LHCN-M2 (cell line): ENCODE data around the gene RPL29. TPM values are rescaled to one million over a fixed set of nuclear protein-coding genes. Genes with fewer than 3 reads are reported as not detected.

Experiments
- DNase-seq: peaks from one replicate; pipeline ENCODE4 v3.0.0-alpha.2; 2012; ENCODE audit warnings: low read depth
- total RNA-seq: library from RNA; depleted of rRNA; stranded (reverse); fragments of >200 nt; gene quantifications from 2 replicates; pipeline ENCODE4 v1.2.3, GENCODE V29; 2014

The RPL29 gene
- total RNA-seq, 1 experiment from 2014 or later, result 1,634 TPM

DNA sequence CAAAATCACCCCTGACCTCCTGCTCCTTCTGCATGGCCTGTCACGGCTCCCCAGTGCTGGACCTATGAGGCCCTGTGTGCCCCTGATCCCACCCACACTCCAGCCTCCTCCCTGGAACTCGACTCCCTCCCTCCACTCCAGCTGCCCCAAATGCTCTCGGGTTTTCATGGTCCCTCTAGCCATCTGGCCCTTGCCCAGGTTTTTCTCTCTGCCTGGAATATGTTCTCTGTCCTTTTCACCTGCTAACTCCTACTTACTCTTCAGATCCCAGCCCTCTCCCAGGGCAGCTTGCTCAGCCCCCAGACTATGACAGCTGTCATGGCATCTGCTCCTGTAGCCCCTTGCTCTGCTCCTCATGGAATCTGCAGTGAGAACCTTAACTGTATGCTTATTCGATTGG lies 30.3 kb upstream of the RPL29 start:
- no peak for DNase-seq

DNA sequence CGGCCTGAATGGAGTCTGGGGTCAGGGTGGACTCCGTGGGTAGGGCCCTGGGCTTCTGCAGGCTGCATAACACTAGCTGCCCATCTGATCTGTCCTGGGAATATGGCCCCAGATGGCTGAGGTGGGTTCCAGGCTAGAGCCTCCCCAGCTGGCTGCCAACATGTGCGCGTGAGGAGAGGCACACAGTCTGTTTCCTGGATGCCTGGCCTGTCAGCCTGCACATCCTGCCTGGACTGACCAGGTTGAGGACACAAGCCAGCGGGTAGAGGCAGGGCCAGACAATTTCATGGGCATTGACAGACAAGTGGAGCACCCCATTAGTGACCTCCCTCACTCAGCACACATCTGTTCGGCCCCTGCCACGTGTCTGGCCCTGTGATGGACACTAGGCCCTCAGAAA lies 29.8 kb upstream of the RPL29 start:
- no peak for DNase-seq

DNA sequence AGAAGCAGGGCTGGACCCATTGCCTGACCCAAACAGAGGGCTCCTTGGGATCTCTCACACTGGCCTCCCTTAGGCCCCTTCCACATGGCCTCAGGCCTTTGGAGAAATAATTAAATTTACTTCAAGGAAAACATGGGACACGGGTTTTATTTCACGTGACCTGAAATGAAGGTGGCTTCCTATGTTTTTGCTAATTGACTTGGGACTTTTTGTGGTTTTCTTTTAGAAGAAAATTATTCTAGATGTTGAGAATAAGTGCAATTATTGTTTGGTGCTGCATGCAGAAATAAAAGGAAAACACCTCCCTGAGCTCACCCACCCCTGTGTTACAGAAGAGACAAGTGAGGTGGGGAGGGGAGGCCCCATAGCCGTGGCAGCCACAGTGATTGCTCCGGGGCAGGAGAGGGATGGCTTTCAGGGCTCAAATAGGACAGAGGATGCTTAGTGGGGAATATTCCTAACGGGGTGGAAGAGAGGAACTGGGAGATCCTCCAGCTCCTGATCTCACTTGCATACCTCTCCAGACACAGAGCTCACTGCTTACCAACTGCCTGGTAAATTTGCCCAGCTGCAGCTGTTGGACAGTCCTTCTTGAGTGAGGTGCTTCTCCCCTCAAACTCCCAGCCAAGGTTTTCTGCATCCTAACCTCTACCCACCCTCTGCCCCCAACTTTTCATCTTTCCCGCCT lies 29.2 kb upstream of the RPL29 start:
- no peak for DNase-seq

DNA sequence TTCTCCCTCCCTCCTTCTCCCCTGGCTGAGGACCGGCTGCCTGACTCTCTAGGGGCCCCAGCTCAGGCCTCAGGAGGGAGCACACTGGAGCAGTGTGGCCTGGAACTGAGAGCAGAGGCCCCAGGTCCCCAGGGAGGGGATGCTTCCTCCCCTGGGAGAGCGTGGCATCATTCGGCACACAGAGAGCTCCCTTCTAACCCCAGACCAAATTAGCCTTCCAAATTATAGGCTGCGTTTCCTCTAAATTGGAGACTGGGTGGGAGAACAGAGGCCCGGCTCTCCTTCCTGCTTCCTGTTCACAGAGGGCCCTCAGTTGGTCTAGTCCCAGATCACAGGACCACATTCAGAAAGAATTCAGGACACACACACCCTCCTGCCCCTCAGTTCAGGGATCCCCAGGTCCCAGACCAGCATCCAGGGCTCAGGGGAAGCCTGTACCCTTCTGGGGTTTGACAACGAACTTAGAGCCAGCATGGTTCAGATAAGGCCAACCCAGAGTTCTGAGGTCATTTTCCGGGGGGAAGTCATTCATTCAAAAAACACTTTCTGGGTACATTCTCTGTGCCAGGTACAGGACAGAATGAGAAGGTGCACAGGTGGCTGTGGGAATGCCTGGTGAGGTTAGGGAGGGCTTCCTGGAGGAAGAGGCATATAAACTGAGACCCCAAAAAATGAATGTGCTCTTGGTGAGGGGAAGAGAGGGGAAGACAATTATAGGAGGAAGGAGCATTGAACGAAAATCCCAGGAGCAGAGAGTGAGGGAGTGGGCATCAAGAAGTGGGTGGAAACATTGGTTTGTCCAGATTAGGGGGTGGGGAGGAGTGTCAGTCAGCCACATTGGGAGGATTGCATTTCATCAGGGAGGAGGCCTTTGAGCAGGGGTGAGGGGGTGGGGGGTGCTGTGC lies 28.4 kb upstream of the RPL29 start:
- DNase-seq, result no peak

DNA sequence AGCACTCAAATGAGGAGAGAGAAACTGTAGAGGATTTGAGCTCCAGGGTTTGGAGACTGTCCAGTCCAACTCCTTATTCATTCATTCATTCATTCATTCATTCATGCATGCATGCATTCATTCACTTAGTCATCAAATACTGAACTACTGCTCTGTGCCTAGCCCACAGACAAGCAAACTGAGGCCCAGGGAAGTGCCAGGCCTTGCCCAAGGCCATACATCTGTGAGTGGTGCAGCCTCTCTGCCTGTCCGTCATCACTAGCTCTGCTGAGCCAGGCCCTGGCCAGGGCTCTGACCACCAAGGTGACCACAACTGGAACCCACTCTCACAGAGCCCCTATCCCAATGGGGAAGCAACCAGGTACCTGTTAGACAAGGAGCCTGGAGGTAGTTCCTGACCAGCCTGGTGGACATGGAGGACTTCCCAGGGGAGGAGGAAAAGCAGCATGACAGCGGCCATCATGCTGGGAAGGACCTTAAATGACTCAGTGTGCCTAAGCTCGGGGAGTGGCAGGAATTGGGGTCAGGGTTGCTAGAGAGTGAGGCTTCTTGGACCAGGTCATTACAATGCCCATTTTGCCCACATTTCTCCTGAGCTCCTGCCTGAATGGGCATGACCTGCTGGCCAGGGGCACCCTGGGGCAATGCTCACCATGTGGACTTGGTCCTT lies 27.5 kb upstream of the RPL29 start:
- DNase-seq, result no peak

DNA sequence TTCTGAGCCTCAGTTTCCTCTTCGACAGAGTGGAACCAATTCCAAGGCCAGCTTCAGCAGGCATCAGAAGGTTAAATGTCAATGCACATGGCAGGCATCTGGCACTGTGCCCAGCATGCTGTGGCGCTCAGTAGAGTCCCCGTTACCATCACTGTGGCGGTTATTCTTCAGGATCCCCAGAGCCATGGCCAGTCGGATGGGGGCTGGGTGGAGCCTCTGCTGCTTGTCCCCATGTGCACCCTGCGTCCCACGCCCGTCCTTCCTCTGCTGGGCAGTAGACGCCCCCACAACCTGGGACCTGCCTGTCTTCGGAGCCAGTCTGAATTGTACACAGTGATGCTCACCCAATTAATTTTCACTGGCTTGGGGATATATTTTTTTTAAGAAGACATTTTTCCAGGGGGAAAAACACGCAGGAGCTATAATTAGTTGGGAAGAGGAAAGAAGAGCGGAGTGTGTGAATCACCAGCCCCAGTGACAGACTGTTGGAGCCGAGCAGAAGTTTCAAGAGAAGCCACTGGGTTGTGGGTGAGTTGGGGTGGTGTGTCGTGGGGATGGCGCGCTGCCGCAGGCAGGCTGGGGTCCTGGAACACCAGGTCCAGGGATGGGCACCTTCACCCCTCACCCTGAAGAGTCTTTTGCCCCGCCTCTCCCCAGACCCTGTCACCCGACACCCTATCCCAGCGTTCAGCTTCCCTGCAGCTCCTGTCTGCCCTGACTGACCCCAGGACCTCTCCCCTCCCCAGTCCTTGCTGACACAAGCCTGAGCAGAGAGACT lies 26.8 kb upstream of the RPL29 start:
- peak; percentile 35 for DNase-seq

DNA sequence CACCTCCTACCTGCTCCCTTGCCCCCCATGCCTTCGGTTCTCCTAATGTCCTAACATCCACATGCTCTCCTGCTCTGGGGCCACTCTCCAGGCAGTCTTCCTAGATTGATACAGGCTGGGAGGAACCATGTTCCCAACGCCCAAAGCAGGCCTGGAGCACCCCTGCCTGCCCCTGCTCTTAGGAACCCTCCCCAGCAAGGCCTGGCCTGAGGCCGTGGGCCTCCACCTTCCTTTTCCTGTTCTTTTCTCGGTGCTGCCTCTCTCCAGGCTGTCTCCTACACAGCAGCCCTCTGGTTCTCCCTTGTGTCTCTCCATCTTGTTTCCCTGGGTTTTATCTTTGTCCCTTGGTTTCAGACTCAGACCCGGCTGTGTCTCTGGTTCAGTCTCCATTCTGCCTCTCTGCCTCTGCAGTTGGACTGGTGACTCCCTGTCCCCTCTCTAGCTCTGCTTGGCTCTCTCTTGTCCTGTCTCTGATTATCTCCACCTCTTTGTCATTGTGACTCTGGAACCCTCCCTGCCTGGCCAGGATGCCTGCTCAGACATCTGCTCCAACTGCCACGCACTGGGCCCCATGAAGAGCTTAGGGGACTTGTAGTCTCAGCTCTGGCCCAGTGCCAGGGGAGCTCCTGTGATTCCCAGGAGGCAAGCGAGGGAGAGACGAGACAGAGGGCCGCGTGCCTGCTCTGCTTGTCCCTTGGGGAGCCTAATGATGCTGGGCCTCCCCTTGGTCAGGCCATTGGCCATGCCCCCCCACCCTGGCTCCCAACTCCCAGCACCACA lies 26.0 kb upstream of the RPL29 start:
- DNase-seq, result no peak

DNA sequence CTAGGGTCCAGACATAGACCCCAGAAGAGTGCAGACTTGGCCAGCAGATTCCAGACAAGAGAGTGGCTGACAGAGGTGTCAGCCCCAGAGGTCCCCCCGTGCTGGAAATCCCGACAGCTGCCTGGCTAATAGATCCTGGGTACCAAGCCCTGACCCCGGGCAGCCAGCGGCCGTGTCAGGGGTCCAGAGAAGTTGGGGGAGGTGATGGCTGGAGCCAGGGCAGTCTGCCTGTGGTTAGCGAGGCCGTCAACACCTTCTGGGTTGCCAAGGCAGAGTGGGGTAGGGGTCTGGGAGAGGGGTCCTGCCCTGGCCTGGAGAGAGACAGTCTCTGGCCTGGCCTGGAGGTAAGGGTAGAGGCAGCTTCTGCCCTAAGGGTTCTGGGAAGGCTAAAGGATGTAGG lies 25.1 kb upstream of the RPL29 start:
- no peak for DNase-seq

DNA sequence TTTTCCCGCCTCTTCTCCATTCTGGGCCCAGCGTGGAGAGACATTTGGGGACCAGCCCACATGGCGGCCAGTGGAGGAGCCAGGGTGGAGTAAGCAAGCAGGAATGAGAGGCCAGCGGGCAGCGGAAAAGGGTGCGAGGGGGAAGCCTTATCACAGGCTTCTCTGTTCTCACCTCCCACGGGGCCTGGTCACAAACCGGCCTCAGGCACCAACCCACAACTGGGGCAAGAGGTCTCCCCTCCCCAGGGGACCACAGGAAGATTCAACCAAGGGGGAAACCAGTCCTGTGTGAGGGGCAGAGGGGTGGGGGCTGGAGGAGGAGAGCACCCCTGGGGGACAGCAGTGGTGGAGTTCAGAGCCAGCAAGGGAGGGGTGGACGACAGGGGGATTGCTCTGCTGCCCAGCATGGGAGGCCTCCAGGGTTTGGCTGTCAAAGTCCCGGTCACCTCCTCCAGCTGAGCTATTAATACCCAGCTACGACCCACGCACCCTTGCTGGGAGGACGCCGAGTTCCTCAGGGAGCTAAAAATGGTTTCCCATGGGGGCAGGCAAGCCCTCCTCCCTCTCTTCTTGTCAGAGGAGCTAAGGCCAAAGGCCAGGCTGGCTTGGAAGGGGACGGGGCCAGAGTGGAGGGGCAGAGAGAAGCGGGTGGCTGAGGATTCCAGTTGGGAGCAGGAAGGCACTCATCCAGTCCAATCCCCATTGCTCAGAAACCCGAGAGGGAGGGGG lies 23.8 kb upstream of the RPL29 start:
- no peak for DNase-seq

DNA sequence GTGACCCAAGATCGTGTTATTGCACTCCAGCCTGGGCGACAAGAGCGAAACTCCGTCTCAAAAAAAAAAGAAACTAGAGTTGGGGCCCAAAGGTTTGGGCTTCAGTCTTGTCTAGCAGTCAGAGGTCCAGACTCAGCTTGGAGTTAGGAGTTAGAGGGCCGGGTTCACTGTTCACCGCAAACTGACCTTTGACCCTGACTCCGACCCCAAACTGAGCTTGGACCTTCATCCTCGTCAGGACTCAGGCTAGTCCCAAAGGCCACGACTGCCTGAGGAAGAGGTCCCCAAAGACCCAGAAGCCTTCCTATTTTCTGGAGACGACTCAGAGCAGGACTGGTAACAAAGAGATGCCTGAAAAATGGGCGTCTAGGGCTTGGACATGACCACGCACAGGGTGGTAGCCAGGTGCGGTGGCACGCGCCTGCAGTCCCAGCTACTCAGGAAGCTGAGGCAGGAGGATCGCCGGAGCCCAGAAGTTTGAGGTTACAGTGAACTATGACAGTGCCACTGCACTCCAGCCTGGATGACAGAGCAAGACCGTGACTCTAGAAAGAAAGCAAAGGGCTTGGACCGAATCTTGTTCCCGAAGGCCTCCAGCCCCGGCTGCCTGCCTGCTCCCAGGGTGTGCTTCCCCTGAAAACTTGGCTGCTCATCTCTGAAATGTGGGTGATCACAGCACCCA lies 22.8 kb upstream of the RPL29 start:
- no peak for DNase-seq

DNA sequence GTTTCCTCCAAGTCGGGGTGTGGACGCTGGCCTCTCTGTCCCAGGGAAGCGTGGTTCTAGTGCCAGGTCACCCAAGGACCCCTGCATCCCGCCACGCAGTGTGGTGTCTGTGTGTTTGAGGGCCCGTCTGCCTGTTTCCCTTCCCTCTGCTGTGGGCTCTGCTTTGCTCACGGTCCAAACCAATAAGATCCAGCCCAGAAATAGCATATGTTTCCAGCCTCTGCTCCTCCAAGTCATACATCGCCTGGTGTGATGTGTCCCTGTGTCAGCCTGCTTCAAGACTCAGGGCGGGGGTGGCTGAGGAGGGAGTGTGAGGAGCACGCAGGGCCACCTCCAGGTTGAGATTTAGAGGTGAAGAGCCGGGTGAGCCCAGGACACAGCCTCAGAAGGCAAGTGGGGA lies 21.9 kb upstream of the RPL29 start:
- DNase-seq, result no peak

DNA sequence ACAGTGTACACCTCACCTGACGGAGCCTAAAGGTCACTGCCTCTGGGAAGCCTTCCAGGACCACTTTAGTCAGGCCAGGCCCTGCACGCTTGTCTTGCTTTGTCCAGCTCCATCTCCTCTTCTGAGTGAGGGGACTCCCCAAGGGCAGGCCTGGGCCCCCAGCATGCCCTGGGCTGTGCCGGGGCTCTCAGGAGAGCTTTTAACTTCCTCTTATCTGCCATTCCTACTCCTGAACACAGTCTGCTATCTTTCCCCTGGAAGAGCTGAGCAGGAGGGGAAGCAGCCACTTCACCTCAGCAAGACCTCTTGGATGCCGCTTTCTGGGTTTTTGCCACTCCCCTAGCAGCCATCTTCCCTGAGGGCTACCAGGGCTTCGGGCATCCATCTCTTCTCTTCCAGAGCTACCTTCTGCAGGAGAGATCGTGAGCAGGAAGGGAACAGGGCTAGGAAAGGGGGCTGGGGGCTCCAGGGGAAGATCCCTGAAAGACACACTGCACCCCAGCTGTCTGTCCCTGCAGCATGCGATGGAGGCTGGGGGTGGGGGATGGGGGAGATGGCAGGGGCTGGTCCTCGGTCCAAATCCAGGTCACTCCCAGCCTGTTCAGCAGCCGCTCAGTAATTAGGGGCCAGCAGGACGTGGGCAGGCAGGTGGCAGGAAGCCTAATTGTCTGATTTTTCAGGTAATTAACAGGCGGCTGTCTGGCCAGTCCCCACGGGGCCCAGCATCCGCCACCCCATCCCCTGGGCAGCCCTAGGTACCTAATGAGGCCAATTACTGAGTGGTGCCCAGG lies 19.9 kb upstream of the RPL29 start:
- DNase-seq, result no peak

DNA sequence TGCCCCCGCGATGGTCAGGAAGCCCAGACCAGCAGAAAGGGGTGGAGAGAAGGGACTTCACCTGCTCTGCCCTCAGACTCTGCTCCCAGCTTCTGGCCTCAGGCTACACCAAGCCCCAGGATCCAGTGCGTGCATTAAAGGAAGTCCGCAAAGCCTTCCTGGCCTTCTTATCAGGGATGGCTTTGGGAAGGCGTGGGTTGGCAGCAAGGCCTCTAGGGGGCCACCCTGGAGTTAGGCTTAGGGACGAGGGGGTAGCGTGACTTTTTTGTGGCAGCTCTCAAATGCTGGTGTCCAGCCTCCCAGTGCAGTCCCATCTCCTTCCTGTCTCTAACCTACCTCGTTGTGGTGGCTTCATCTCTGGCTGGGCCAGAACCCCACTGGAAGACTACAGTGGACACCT lies 18.9 kb upstream of the RPL29 start:
- peak; percentile 21 for DNase-seq

DNA sequence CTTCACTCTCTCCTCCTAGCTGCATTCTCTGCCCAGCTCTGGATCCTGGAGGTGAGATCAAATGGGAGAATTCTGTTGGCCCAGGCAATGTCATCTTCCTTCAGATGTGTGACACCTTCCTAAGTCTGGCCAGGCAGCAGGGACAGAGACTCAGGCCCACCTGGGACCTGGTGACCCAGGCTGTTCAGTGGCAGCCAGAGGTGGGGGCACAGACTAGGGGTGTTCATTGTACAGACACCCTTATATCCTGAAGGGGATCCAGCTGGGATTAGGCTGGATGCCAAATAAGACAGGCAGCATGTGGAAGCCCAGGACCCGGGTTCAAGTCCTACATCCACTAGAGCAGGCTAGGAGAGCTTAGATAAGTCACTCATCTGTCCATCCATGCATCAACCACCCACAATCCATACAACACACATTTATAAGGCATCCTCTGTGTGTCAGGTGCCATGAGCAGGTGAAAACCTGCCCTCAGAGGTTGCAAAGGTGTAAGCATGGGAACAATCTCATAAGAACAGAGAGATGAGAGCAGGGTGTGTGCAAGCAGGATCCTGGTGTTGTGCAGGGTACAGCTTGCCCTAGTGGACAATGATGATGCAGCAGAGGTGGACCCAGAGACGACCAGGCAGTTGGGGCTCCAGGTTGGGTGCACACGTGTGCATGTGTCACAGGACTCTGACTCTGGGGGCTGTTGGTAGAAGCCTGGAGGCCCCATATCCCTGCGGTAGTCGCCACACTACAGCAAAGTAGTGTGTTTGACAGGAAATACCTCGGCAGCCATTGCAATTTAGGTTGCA lies 18.3 kb upstream of the RPL29 start:
- no peak for DNase-seq

DNA sequence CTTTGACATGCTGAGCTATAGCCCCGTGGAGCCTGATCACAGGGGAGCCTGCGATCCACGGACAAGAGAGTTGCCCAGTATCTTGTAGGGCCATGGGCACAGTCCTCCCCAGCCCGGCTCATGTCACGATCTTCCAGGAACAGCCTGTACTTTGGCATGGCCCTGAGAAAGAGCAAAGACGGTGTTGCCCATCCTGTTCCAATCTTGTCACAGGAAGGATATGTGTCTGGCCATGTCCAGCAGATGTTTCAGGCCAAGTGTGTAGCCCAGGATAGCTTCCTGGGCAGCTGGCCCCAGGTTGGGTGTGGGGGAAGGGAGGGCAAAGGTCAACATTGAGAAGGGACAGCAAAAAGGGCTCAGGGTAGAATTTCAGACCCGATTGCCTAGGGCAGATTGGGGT lies 17.0 kb upstream of the RPL29 start:
- no peak for DNase-seq

DNA sequence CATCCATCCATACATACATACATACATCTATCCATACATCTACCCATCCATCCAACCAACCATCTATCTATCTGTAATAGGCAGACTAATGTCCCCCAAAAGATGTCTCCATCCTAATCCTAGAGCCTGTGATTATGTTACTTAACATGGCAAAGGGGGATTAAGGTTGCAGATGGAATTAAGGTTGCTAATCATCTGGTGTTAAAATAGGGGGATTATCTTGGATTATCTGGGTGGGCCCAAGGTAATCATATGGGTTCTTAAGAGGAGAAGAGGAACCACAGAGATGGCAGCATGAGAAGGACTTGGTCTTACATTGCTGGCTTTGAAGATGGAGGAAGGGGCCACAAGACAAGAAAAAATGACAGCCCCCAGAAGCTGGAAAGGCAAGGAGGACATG lies 14.7 kb upstream of the RPL29 start:
- DNase-seq, result no peak

DNA sequence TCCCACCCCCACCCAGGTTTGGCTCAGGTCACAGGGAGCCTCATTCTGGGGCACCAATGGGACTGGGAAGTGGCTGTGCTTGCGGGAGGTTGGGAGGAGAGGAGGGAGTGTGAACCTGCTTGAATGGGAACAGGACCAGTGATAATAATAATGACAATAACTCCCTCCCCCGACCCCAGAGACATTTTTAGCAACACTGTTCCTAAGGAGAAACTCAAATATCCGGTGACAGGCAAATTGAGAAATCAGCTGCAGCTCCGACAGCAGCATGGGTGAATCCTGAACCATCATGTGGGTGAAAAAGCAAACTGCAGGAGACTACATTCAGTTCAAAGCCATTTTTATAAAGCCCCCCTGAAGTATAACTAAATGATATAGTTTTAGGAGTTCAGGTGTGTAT lies 11.6 kb upstream of the RPL29 start:
- DNase-seq, result no peak

DNA sequence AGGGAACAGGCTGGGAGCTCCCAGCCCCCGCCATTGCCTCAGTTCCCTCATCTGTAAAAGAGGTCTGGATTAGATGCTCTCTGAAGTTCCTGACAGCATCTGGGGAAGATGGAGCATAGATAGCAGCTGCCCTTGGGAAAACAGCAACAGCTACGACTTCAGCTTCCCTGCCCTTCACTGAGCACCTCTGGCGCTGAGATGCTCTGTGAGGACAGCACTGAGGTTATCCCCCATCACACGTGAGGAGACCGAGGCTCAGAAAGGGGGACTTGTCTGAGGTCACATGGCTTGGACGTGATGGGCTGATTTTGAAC lies 11.1 kb upstream of the RPL29 start:
- no peak for DNase-seq
